HepG2 (cell line): Measurements from ENCODE around the gene TUT7. TPM values are rescaled to one million over a fixed set of nuclear protein-coding genes. Genes with fewer than 3 reads are reported as not detected.
A peak's percentile ranks its signal among the peaks of the same experiment; 100 is the strongest.
"Not testable (repeated sequence)": the region's sequence is repeated elsewhere in the genome, so short reads cannot be mapped to it uniquely, and the experiment has no call there.

Source experiments
- DMAP1 ChIP-seq: IDR thresholded peaks from 2 replicates; pipeline ENCODE4 v1.6.1; 2016
- GATAD2A ChIP-seq: IDR thresholded peaks from 2 replicates; pipeline ENCODE4 v1.6.1; 2016
- KAT7 ChIP-seq: IDR thresholded peaks from 2 replicates; pipeline ENCODE4 v1.6.1; 2018; ENCODE audit warnings: borderline replicate concordance, missing compliant biosample characterization
- KDM2A ChIP-seq: sonication (generic); formaldehyde crosslinking; IDR thresholded peaks from 2 replicates; pipeline ENCODE4 v1.4.0; 2020; ENCODE audit warnings: low read depth, missing genetic modification reagents, borderline replicate concordance
- POGZ ChIP-seq: sonication (generic); formaldehyde crosslinking; IDR thresholded peaks from 2 replicates; pipeline ENCODE4 v1.4.0; 2020; ENCODE audit warnings: mild to moderate bottlenecking, missing genetic modification reagents
- RXRB ChIP-seq: IDR thresholded peaks from 2 replicates; pipeline ENCODE4 v1.6.1; 2016; ENCODE audit warnings: borderline replicate concordance, missing genetic modification reagents, missing compliant biosample characterization
- SOX6 ChIP-seq, 2 experiments: fragments of 450-650 bp in 1 of 2; sonication (generic) in 1 of 2; formaldehyde crosslinking in 1 of 2; IDR thresholded peaks; 2 replicates each; pipeline versions ENCODE4 v1.4.0 to v1.6.1; 2017 to 2020; ENCODE audit warnings: antibody characterized with exemption in 1 of 2, mild to moderate bottlenecking in 1 of 2, missing genetic modification reagents in 1 of 2
- SP5 ChIP-seq: IDR thresholded peaks from 2 replicates; pipeline ENCODE4 v1.6.1; 2016; ENCODE audit warnings: low read depth, borderline replicate concordance
- TAF1 ChIP-seq: sonication (generic); formaldehyde crosslinking; IDR thresholded peaks from 2 replicates; pipeline ENCODE4 v1.4.0; 2020; ENCODE audit warnings: missing genetic modification reagents
- ZBTB7B ChIP-seq: sonication (generic); formaldehyde crosslinking; IDR thresholded peaks from 2 replicates; pipeline ENCODE4 v1.4.0; 2020; ENCODE audit warnings: missing genetic modification reagents
- ZNF292 ChIP-seq: sonication (generic); formaldehyde crosslinking; IDR thresholded peaks from 2 replicates; pipeline ENCODE4 v1.8.1; 2022; ENCODE audit warnings: mild to moderate bottlenecking, low read depth, missing genetic modification reagents, borderline replicate concordance
- ZNF891 ChIP-seq: sonication (generic); formaldehyde crosslinking; IDR thresholded peaks from 2 replicates; pipeline ENCODE4 v1.5.0; 2020; ENCODE audit warnings: mild to moderate bottlenecking, missing genetic modification reagents
- polyA plus RNA-seq, 8 experiments: library from polyadenylated mRNA; depleted of rRNA in 3 of 8; stranded (reverse) in 7 of 8; unstranded in 1 of 8; fragments of >200 nt; fragmentation: Illumina TruSeq in 4 of 8; extraction: Trizol in 4 of 8; gene quantifications; 2 replicates each; pipeline versions ENCODE4 v1.2.1 to v1.2.3, GENCODE V29; 2011 to 2016; ENCODE audit warnings: low read depth in 4 of 8, missing spikeins in 1 of 8, mixed read lengths in 1 of 8; ENCODE audit not compliant: insufficient read depth in 1 of 8
- total RNA-seq, 5 experiments: library from RNA; depleted of rRNA; stranded (reverse); fragments of >200 nt; fragmentation: Illumina TruSeq; extraction: Trizol; gene quantifications; 2 replicates each; pipeline ENCODE4 v1.2.3, GENCODE V29; 2016; ENCODE audit warnings: low read depth in 1 of 5
- TF ChIP-seq, protein P1 (sequence below): sonication (generic); formaldehyde crosslinking; conservative IDR thresholded peaks from 2 replicates; pipeline ENCODE4 v1.4.0; 2020; ENCODE audit warnings: mild to moderate bottlenecking, missing genetic modification reagents, moderate library complexity
- TF ChIP-seq, protein P2 (sequence below): sonication (generic); formaldehyde crosslinking; IDR thresholded peaks from 2 replicates; pipeline ENCODE4 v1.5.1; 2020; ENCODE audit warnings: mild to moderate bottlenecking, missing genetic modification reagents, moderate library complexity
- TF ChIP-seq, protein P3 (sequence below): sonication (generic); formaldehyde crosslinking; IDR thresholded peaks from 2 replicates; pipeline ENCODE4 v1.4.0; 2020; ENCODE audit warnings: missing genetic modification reagents
- TF ChIP-seq, protein P4 (sequence below): IDR thresholded peaks from 2 replicates; pipeline ENCODE4 v1.6.1; 2016; ENCODE audit warnings: low read depth, borderline replicate concordance

The TUT7 gene
- total and polyA plus RNA-seq, 2 of the 13 experiments (the other 11 are each of a cell fraction or from before 2014, with no cell fraction given): 12.0 to 19.4 TPM

DNA sequence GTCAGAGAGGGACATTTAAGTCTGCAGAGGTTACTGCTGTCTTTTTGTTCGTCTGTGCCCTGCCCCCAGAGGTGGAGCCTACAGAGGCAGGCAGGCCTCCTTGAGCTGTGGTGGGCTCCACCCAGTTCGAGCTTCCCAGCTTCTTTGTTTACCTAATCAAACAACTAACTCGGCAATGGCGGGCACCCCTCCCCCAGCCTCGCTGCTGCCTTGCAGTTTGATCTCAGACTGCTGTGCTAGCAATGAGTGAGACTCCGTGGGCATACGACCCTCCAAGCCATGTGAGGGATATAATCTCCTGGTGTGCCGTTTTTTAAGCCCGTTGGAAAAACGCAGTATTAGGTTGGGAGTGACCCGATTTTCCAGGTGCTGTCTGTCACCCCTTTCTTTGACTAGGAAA, 28.8 kb upstream of the TUT7 start (continued):
- TF ChIP-seq, protein P1, sequence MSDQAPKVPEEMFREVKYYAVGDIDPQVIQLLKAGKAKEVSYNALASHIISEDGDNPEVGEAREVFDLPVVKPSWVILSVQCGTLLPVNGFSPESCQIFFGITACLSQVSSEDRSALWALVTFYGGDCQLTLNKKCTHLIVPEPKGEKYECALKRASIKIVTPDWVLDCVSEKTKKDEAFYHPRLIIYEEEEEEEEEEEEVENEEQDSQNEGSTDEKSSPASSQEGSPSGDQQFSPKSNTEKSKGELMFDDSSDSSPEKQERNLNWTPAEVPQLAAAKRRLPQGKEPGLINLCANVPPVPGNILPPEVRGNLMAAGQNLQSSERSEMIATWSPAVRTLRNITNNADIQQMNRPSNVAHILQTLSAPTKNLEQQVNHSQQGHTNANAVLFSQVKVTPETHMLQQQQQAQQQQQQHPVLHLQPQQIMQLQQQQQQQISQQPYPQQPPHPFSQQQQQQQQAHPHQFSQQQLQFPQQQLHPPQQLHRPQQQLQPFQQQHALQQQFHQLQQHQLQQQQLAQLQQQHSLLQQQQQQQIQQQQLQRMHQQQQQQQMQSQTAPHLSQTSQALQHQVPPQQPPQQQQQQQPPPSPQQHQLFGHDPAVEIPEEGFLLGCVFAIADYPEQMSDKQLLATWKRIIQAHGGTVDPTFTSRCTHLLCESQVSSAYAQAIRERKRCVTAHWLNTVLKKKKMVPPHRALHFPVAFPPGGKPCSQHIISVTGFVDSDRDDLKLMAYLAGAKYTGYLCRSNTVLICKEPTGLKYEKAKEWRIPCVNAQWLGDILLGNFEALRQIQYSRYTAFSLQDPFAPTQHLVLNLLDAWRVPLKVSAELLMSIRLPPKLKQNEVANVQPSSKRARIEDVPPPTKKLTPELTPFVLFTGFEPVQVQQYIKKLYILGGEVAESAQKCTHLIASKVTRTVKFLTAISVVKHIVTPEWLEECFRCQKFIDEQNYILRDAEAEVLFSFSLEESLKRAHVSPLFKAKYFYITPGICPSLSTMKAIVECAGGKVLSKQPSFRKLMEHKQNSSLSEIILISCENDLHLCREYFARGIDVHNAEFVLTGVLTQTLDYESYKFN (CRISPR knock-in tag): 0 out of 2 replicates have a peak, but pooled peaks have one; percentile 27
- TF ChIP-seq ZNF891 (CRISPR knock-in tag) (0 out of 2 replicates have a peak, but pooled peaks have one; percentile 38), POGZ (CRISPR knock-in tag) (0 out of 2 replicates have a peak, but pooled peaks have one; percentile 17), ZBTB7B (CRISPR knock-in tag) (0 out of 2 replicates have a peak, but pooled peaks have one; percentile 49), SOX6 (CRISPR knock-in tag; IDR thresholded peaks at IDR 0.05) (peak; percentile 50), KDM2A (CRISPR knock-in tag) (peak; percentile 27; the same call in 1 of the 2 replicates), TAF1 (CRISPR knock-in tag) (peak; percentile 41; the same call in 1 of the 2 replicates), GATAD2A (peak; percentile 27; the same call in 1 of the 2 replicates), DMAP1 (CRISPR knock-in tag) (0 out of 2 replicates have a peak, but pooled peaks have one; percentile 48), SP5 (CRISPR knock-in tag) (peak; percentile 39; the same call in 1 of the 2 replicates), KAT7 (peak; percentile 30; the same call in 1 of the 2 replicates), ZNF292 (CRISPR knock-in tag) (0 out of 2 replicates have a peak, but pooled peaks have one; percentile 35), RXRB (CRISPR knock-in tag) (0 out of 2 replicates have a peak, but pooled peaks have one; percentile 21)
- TF ChIP-seq, protein P2, sequence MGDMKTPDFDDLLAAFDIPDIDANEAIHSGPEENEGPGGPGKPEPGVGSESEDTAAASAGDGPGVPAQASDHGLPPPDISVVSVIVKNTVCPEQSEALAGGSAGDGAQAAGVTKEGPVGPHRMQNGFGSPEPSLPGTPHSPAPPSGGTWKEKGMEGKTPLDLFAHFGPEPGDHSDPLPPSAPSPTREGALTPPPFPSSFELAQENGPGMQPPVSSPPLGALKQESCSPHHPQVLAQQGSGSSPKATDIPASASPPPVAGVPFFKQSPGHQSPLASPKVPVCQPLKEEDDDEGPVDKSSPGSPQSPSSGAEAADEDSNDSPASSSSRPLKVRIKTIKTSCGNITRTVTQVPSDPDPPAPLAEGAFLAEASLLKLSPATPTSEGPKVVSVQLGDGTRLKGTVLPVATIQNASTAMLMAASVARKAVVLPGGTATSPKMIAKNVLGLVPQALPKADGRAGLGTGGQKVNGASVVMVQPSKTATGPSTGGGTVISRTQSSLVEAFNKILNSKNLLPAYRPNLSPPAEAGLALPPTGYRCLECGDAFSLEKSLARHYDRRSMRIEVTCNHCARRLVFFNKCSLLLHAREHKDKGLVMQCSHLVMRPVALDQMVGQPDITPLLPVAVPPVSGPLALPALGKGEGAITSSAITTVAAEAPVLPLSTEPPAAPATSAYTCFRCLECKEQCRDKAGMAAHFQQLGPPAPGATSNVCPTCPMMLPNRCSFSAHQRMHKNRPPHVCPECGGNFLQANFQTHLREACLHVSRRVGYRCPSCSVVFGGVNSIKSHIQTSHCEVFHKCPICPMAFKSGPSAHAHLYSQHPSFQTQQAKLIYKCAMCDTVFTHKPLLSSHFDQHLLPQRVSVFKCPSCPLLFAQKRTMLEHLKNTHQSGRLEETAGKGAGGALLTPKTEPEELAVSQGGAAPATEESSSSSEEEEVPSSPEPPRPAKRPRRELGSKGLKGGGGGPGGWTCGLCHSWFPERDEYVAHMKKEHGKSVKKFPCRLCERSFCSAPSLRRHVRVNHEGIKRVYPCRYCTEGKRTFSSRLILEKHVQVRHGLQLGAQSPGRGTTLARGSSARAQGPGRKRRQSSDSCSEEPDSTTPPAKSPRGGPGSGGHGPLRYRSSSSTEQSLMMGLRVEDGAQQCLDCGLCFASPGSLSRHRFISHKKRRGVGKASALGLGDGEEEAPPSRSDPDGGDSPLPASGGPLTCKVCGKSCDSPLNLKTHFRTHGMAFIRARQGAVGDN (CRISPR knock-in tag): peak; percentile 34; the same call in 1 of the 2 replicates
- TF ChIP-seq, protein P3, sequence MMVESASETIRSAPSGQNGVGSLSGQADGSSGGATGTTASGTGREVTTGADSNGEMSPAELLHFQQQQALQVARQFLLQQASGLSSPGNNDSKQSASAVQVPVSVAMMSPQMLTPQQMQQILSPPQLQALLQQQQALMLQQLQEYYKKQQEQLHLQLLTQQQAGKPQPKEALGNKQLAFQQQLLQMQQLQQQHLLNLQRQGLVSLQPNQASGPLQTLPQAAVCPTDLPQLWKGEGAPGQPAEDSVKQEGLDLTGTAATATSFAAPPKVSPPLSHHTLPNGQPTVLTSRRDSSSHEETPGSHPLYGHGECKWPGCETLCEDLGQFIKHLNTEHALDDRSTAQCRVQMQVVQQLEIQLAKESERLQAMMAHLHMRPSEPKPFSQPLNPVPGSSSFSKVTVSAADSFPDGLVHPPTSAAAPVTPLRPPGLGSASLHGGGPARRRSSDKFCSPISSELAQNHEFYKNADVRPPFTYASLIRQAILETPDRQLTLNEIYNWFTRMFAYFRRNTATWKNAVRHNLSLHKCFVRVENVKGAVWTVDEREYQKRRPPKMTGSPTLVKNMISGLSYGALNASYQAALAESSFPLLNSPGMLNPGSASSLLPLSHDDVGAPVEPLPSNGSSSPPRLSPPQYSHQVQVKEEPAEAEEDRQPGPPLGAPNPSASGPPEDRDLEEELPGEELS (CRISPR knock-in tag): peak; percentile 30; the same call in 1 of the 2 replicates
- TF ChIP-seq SOX6 (IDR thresholded peaks at IDR 0.05): not testable (repeated sequence)
- TF ChIP-seq, protein P4, sequence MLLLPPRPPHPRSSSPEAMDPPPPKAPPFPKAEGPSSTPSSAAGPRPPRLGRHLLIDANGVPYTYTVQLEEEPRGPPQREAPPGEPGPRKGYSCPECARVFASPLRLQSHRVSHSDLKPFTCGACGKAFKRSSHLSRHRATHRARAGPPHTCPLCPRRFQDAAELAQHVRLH (CRISPR knock-in tag): 0 out of 2 replicates have a peak, but pooled peaks have one; percentile 25
